Neural progenitor cell (in vitro differentiated cells): ENCODE data around the gene NR2F1-AS1.

Experiments used
- CTCF ChIP-seq: fragments of 200-600 bp; sonication (generic); IDR thresholded peaks from 2 replicates; pipeline ENCODE4 v1.5.1; 2017; ENCODE audit warnings: antibody characterized with exemption, mild to moderate bottlenecking
- EZH2phosphoT487 ChIP-seq: fragments of 200-600 bp; sonication (generic); IDR thresholded peaks from 2 replicates; pipeline ENCODE4 v1.6.1; 2017; ENCODE audit warnings: antibody characterized with exemption

GRCh38 chr5:93415819-93416218, 165.2 kb downstream of the NR2F1-AS1 start:
- TF ChIP-seq EZH2phosphoT487 (no peak), CTCF (no peak)
